ENCODE measurements around the gene DHRS4L2.

- TF ChIP-seq RFX5 (IDR thresholded peaks at IDR 0.05; ENCODE audit: low read depth, low read length) = no peak
- no peak for TF ChIP-seq CTCF (conservative IDR thresholded peaks at IDR 0.05; ENCODE audit: low read depth, low read length)
- no peak for TF ChIP-seq RCOR1 (IDR thresholded peaks at IDR 0.05; ENCODE audit: insufficient replicate concordance, low read length)
These were observed 64.2 kb downstream of the DHRS4L2 start for GRCh38 chr14:24052656-24053547.
